SW480 (cell line): Measurements from ENCODE around the gene DCAF12.
"Not testable (repeated sequence)": the region's sequence is repeated elsewhere in the genome, so short reads cannot be mapped to it uniquely, and the experiment has no call there.

Source experiments
- DNase-seq: peaks from one replicate; pipeline ENCODE4 v3.0.0-alpha.2; 2016; ENCODE audit warnings: low spot score

Gene DCAF12

GRCh38 chr9:34069831-34070230 lies 56.7 kb downstream of the DCAF12 start:
- no peak for DNase-seq

GRCh38 chr9:34065541-34065940 lies 61.0 kb downstream of the DCAF12 start:
- no peak for DNase-seq

GRCh38 chr9:34059954-34060353 lies 66.5 kb downstream of the DCAF12 start:
- DNase-seq: no peak

GRCh38 chr9:34059281-34059680 lies 67.2 kb downstream of the DCAF12 start:
- DNase-seq: no peak

GRCh38 chr9:34049630-34050384 lies 76.7 kb downstream of the DCAF12 start:
- no peak for DNase-seq

- DNase-seq: peak; percentile 95
These were observed 77.5 kb downstream of the DCAF12 start, which contains the start of gene UBAP2 for GRCh38 chr9:34048727-34049629. Gene UBAP2 (minus strand): TSS chr9:34048887. CDS start chr9:34017148, 31,739 bp downstream.

GRCh38 chr9:34047864-34048726 lies 78.4 kb downstream of the DCAF12 start:
- peak; percentile 81 for DNase-seq

- DNase-seq: no peak
These were observed 79.6 kb downstream of the DCAF12 start for GRCh38 chr9:34046784-34047379.

- DNase-seq: no peak
These were observed 80.6 kb downstream of the DCAF12 start for GRCh38 chr9:34045903-34046302.

GRCh38 chr9:34042074-34042473 lies 84.4 kb downstream of the DCAF12 start:
- DNase-seq: not testable (repeated sequence)

GRCh38 chr9:34038851-34039250 lies 87.6 kb downstream of the DCAF12 start:
- DNase-seq: not testable (repeated sequence)

GRCh38 chr9:34037626-34038025 lies 88.9 kb downstream of the DCAF12 start:
- no peak for DNase-seq

- no peak for DNase-seq
These were observed 89.9 kb downstream of the DCAF12 start for GRCh38 chr9:34036625-34037024.
